HepG2 (cell line): ENCODE results near the gene FTSJ1. TPM values are rescaled to one million over a fixed set of nuclear protein-coding genes. Genes with fewer than 3 reads are reported as not detected.
A peak's percentile ranks its signal among the peaks of the same experiment; 100 is the strongest.

Source experiments
- AGO2 ChIP-seq: fragments of 200-400 bp; formaldehyde crosslinking; optimal IDR thresholded peaks from 2 replicates; pipeline ENCODE3; 2017; ENCODE audit warnings: mild to moderate bottlenecking, low read depth, low read length, moderate library complexity
- ARHGAP35 ChIP-seq: sonication (generic); formaldehyde crosslinking; IDR thresholded peaks from 2 replicates; pipeline ENCODE4 v1.9.0; 2022; ENCODE audit warnings: mild to moderate bottlenecking, inconsistent platforms, moderate library complexity, missing genetic modification reagents, borderline replicate concordance
- ATF3 ChIP-seq: sonication (generic); formaldehyde crosslinking; IDR thresholded peaks from 2 replicates; pipeline ENCODE4 v1.4.0; 2020; ENCODE audit warnings: missing genetic modification reagents
- EEA1 ChIP-seq: sonication (generic); formaldehyde crosslinking; IDR thresholded peaks from 2 replicates; pipeline ENCODE4 v1.5.1; 2020; ENCODE audit warnings: mild to moderate bottlenecking, missing genetic modification reagents, borderline replicate concordance
- EHMT2 ChIP-seq: fragments of 200-600 bp; sonication (generic); IDR thresholded peaks from 2 replicates; pipeline ENCODE4 v1.7.0; 2017; ENCODE audit warnings: antibody characterized with exemption, low read depth, low read length, borderline replicate concordance
- FOXM1 ChIP-seq: sonication (generic); formaldehyde crosslinking; IDR thresholded peaks from 2 replicates; pipeline ENCODE4 v1.5.0; 2020; ENCODE audit warnings: missing genetic modification reagents
- HMG20A ChIP-seq: IDR thresholded peaks from 2 replicates; pipeline ENCODE4 v1.6.1; 2016; ENCODE audit warnings: borderline replicate concordance
- MAFG ChIP-seq: sonication (generic); formaldehyde crosslinking; IDR thresholded peaks from 2 replicates; pipeline ENCODE4 v1.5.1; 2020; ENCODE audit warnings: mild to moderate bottlenecking, missing genetic modification reagents
- PHB2 ChIP-seq: fragments of 450-650 bp; IDR thresholded peaks from 2 replicates; pipeline ENCODE4 v1.6.1; 2018; ENCODE audit not compliant: partially characterized antibody
- RERE ChIP-seq: IDR thresholded peaks from 2 replicates; pipeline ENCODE4 v1.6.1; 2016; ENCODE audit warnings: low read depth, missing genetic modification reagents, missing compliant biosample characterization
- SMYD3 ChIP-seq: sonication (generic); formaldehyde crosslinking; IDR thresholded peaks from 2 replicates; pipeline ENCODE4 v1.8.1; 2023; ENCODE audit warnings: mild to moderate bottlenecking, missing genetic modification reagents
- SP1 ChIP-seq, 2 experiments: fragments of 450-650 bp in 1 of 2; sonication (generic) in 1 of 2; formaldehyde crosslinking in 1 of 2; IDR thresholded peaks; 2 replicates each; pipeline versions ENCODE4 v1.4.0 to v1.6.1; 2016 to 2020; ENCODE audit warnings: missing genetic modification reagents in 1 of 2
- ZBED4 ChIP-seq: sonication (generic); formaldehyde crosslinking; IDR thresholded peaks from 2 replicates; pipeline ENCODE4 v1.4.0; 2020; ENCODE audit warnings: missing genetic modification reagents, borderline replicate concordance
- ZFX ChIP-seq: sonication (generic); formaldehyde crosslinking; IDR thresholded peaks from 2 replicates; pipeline ENCODE4 v1.4.0; 2020; ENCODE audit warnings: mild to moderate bottlenecking, low read depth, missing genetic modification reagents, moderate library complexity
- ZNF230 ChIP-seq: sonication (generic); formaldehyde crosslinking; IDR thresholded peaks from 2 replicates; pipeline ENCODE4 v1.4.0; 2020; ENCODE audit warnings: mild to moderate bottlenecking, missing genetic modification reagents
- ZNF263 ChIP-seq: sonication (generic); formaldehyde crosslinking; IDR thresholded peaks from 2 replicates; pipeline ENCODE4 v1.4.0; 2020; ENCODE audit warnings: missing genetic modification reagents
- ZNF354B ChIP-seq: sonication (generic); formaldehyde crosslinking; IDR thresholded peaks from 2 replicates; pipeline ENCODE4 v1.8.0; 2022; ENCODE audit warnings: mild to moderate bottlenecking, missing genetic modification reagents
- ZSCAN22 ChIP-seq: sonication (generic); formaldehyde crosslinking; IDR thresholded peaks from 2 replicates; pipeline ENCODE4 v1.4.0; 2020; ENCODE audit warnings: mild to moderate bottlenecking, missing genetic modification reagents
- polyA plus RNA-seq, 8 experiments: library from polyadenylated mRNA; depleted of rRNA in 3 of 8; stranded (reverse) in 7 of 8; unstranded in 1 of 8; fragments of >200 nt; fragmentation: Illumina TruSeq in 4 of 8; extraction: Trizol in 4 of 8; gene quantifications; 2 replicates each; pipeline versions ENCODE4 v1.2.1 to v1.2.3, GENCODE V29; 2011 to 2016; ENCODE audit warnings: low read depth in 4 of 8, missing spikeins in 1 of 8, mixed read lengths in 1 of 8; ENCODE audit not compliant: insufficient read depth in 1 of 8
- total RNA-seq, 5 experiments: library from RNA; depleted of rRNA; stranded (reverse); fragments of >200 nt; fragmentation: Illumina TruSeq; extraction: Trizol; gene quantifications; 2 replicates each; pipeline ENCODE4 v1.2.3, GENCODE V29; 2016; ENCODE audit warnings: low read depth in 1 of 5
- TF ChIP-seq, protein P1 (sequence below): sonication (generic); formaldehyde crosslinking; IDR thresholded peaks from 2 replicates; pipeline ENCODE4 v1.4.0; 2020; ENCODE audit warnings: mild to moderate bottlenecking, low read depth, missing genetic modification reagents

FTSJ1 gene
- total and polyA plus RNA-seq, 2 of the 13 experiments (the other 11 are each of a cell fraction or from before 2014, with no cell fraction given) = 30.3 to 37.9 TPM

GRCh38 chrX:48508400-48509244 lies 32.6 kb downstream of the FTSJ1 start, which contains the start of gene PORCN (continued):
- TF ChIP-seq ZBED4 (CRISPR knock-in tag) = no peak
- no peak for TF ChIP-seq AGO2
- TF ChIP-seq HMG20A (CRISPR knock-in tag) = no peak
- TF ChIP-seq EHMT2 = no peak
- TF ChIP-seq ZSCAN22 (CRISPR knock-in tag) = no peak
- no peak for TF ChIP-seq SP1 (IDR thresholded peaks at IDR 0.05)
- TF ChIP-seq SP1 (CRISPR knock-in tag; IDR thresholded peaks at IDR 0.05) = 0 out of 2 replicates have a peak, but pooled peaks have one; percentile 19
- TF ChIP-seq EEA1 (CRISPR knock-in tag) = no peak
- TF ChIP-seq, protein P1, sequence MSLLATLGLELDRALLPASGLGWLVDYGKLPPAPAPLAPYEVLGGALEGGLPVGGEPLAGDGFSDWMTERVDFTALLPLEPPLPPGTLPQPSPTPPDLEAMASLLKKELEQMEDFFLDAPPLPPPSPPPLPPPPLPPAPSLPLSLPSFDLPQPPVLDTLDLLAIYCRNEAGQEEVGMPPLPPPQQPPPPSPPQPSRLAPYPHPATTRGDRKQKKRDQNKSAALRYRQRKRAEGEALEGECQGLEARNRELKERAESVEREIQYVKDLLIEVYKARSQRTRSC (CRISPR knock-in tag) = no peak
- TF ChIP-seq ZNF263 = no peak
- no peak for TF ChIP-seq PHB2
- TF ChIP-seq MAFG = no peak
- no peak for TF ChIP-seq RERE (CRISPR knock-in tag)
- TF ChIP-seq ZNF354B (CRISPR knock-in tag) = no peak
- TF ChIP-seq FOXM1 (CRISPR knock-in tag) = no peak
- TF ChIP-seq SMYD3 (CRISPR knock-in tag) = no peak
- TF ChIP-seq ATF3 = no peak
- no peak for TF ChIP-seq ARHGAP35 (CRISPR knock-in tag)
- no peak for TF ChIP-seq ZNF230 (CRISPR knock-in tag)
- TF ChIP-seq ZFX (CRISPR knock-in tag) = peak; percentile 54; the same call in 1 of the 2 replicates
